HG03354 (cell line): Measurements from ENCODE around the gene DIPK1A.

Experiments used
- ATAC-seq: cut with Tn5 transposase; IDR thresholded peaks from one replicate; pipeline ENCODE4 v1.9.1; 2021; ENCODE audit warnings: mild to moderate bottlenecking; ENCODE audit not compliant: unreplicated experiment, poor library complexity, severe bottlenecking

The DIPK1A gene

DNA sequence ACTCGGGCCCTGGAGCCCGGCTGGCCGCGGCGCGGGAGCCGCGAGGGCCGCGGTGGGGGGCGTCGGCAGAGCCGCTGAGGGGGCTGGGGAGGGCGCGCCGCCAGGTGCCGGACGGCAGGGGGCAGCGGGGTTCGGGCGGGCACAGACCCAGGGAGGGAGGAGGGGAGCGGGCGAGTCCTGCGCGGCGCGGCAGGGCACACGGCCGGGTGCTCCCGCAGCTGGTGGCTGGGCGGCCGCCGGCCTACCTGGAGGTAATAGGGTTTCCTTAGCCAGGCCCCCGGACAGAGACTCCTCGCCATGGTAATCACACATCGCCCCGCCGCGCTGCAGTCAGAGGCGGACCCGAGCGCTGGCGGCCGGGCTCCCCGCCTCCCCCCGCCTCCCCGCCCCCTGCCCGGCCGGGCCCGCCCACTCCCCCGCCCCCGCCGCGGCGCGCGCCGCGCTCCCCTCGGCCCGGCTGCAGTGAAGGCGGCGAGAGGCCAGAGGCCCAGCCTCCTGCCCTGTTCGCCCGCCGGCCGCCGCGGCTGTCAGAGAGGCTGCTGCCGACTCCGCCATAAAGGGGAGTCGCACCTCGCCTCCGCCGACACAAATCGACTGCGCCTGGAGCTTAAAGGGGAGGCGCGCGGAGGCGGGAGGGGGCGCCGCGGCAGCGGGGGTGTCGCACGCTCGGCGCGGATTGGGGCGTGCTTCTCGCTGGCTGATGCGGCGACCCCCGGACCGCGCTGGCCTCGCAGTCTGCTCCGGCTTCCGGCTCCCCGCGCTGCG, at the start of gene DIPK1A:
Gene DIPK1A, minus strand, starts transcription at position 332 of the 765 bp plus-strand sequence. Its CDS starts 33 bp downstream, at position 299.
- ATAC-seq: peak; percentile 53

DNA sequence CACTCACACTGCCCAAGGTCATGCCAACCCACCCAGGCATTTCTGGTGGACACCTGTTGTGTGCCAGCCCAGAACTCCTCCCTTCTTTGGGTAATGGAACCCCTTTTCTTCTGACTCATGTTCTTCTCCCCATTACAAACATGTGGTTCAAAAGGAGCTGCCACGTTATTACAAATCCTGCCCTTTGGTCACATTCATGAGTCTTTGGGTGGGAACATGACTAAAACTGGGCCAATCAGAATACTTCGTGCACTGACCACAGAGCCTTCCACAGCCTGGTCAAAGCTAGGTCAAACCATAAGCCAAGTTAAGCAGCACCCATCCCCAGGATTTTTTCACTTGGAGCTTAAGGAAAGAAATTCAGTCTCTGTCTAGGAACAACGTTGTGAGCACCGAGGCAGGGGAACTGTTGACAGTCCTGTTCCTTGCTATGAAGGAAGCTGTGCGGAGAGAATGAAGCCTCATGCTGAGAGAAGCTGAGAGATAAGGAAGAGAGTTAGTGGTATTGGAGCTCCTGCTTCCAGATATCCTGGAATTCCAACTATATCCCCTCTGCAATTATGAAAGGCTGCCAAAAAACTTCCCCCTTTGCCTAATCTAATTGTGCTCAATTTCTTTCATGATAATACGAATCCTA, 46.8 kb upstream of the DIPK1A start:
- ATAC-seq: no peak

DNA sequence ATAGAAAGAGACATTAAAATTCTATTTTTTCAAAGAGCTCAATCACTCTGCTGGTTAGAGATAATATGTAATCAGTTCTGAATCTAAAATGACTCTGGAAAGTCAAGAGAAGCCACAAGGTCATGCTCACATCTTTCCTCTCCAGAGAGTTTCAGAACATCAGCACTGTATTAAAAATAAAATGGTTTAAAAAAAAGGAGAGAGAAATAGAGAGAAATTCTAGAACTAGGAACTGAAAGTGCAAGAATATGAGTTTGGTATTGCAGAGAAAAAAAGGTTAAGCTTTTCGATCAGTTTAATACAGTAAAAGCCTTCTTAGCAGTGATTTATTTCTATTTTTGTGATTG, 44.0 kb upstream of the DIPK1A start:
- no peak for ATAC-seq

DNA sequence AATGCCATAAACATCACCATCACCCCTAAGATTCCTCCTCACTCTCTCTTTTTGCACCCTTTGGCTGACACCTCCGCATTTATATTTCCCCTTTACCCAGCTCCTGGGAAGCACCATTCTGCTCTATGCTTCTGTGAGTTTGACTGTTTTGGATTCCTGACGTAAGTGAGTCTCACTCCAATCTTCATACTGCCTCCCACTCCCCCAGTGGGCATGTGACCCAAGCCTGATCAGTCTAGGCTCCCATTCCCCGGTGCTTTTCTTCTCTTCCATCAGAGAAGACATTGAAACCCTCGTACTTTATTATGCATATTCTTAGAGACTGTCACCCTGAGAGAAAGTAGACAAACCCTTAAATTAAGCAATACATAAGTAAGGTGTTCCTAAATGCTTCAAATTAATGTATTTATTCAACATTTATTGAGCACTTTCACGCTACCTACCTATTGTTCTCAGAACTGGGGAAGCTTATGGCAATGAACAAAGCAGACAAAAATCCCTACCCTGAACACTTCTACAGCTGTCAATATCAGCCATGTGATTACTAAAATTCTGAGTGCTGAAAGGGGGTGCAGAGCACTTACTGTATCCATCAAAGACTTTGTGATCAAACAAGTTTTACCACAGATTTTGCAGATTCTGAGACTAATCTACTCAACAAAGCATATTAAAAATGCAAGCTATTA, 43.4 kb upstream of the DIPK1A start:
- ATAC-seq: no peak

DNA sequence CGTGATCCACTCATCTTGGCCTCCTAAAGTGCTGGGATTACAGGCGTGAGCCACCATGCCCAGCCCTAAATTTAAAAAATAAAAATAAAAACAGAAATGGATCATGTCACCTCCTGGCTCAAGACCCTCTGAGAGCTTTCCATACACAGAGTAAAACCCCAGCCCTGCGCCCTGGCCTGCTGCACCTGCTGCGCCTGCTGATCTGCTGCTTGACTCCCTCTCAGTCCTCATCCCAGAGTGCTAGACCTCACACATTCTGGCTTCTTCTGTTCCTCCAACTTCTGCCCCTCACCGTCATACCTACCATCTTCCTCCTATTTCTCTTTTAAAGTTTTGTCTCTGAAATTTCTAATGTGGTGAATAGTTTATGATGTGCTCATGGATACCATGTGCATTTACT, 42.7 kb upstream of the DIPK1A start:
- no peak for ATAC-seq

DNA sequence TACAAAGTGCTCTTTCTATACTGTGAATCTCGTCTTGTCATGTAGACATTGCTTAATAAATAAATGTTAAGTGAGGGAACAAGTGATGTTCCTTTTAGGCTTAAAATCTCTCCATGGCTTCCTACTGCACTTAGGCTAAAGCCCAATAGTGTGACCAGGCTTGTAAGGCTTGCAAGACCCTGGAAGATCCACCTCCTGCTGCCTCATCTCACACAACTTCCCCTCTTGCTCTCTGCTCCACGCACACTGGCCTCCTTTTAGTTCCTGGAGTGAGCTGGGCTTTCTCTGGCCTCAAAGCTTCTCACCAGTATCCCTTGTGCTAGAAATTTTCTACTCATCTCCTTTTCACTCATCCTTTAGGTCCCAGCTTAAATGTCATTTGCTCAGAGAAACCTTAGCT, 41.5 kb upstream of the DIPK1A start:
- ATAC-seq: no peak

DNA sequence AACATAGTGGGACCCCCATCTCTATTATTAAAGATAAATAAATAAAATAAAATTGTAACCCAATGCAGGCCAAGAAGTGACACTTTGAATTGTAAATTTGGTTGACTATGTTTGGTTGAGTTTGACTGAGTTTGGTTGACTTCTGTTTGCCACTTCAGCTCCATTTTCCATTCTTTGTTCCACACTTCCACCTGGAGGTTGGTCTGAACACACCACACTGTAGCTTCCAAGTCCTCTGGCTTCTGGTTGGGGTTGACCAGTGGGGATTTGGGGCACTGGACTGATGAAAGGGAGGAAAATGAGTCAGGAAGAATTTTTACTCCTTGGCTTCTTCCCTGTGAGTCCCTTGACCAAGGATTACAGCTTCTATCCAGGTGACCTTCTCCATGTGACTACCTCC, 40.6 kb upstream of the DIPK1A start:
- ATAC-seq: no peak

DNA sequence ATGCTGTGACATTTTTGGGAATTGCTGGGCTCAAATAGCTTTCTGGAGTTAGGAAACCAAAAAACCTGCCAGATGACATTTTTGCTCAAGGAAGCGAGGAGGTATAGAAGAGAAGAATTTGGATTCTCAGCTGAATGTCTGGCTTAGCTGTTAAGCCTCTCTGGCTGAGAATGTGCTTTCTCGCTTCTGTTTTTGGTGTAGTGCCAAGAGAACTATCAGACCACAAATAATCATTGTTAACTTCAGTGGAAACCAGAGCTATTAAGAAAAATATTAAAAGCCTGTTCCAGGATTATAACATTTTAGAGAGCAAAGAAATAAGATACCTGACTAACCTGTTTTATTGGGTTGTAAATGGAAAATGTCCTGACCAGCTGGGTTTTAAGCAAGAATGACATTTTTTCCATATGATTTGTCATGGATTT, 39.5 kb upstream of the DIPK1A start:
- no peak for ATAC-seq

DNA sequence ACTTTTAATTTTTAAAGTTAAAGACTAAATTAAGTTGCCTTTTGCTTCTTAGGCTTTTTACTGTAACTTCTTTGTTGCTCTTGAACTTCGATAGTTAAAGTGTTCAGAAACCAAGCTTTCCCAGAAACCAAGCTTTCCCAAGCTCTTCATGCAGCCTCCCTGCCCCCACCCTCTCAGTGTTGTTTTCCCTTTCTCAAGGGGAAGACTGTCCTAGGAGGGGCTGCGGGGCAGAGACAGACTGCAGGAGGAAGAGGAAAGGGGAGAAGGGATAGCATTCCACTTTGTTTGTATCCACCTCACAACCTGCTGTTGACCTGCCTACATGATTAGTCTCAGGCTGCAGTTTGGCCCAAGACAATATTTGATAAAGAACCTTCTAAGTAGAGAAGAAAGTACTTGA, 39.0 kb upstream of the DIPK1A start:
- ATAC-seq: no peak

DNA sequence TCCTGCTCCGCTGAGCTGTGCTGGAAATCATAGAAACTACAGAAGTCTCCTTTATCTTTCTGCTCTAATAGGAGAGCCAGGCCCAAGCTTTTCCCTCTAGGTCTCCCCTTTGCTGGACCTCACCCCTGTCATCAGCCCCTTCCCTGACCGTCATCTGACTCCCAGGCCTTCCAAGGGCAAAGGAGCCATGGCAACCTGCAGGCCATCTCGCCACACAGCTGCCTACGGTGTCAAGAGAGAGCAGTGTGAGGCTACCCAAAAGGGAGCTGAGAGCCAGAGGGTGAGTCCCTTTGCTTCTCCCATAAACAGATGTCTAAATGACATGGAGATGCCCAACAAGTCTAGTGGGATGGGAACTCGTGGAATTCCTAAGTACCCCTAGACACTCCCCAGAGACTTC, 37.6 kb upstream of the DIPK1A start:
- no peak for ATAC-seq

DNA sequence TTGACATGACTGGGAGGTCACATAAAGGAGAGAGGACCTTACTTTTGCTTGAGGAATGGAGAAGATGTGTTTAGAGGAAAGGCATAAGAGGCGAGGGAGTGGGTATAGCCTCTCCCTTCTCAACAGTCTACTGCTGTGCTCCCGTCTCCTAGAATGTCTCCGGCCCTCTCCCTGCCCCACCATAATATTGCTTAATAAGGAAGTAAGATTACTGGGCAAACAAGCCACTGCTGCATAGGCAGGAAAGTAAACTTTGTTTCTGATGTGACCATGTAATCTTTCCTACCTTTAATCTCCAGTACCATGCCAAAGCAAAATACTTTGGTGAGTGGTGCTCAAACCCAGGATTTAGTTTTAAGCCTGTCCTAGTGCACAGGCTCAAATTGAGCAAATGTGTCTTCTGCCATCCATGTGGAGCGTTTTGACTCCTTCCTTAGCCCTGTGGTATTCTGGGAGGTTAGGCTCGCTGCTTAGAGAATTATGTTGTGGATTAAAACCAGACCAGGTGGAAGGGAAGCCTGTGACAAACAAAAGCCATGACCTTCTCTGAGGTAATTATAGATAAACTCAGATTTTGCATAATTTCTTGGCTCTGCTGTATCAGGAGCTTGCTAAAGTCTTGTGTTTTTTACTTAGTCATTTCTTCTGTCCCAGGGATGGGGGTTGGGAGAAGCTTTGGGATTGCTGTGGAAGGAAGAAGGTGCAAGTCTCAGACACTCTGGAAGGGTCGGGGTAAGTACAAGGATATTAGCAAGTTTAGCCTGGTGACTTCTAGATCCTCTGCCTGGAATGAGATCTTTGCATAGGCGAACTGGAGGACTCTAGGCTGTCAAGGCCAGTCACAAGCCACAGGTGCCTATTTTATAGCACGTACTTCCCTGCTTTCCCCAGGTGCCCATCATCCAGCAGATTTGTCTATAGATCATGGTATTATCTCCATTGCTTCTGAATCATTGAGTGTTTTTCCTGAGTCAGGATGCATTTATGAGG, 34.5 kb upstream of the DIPK1A start:
- no peak for ATAC-seq

DNA sequence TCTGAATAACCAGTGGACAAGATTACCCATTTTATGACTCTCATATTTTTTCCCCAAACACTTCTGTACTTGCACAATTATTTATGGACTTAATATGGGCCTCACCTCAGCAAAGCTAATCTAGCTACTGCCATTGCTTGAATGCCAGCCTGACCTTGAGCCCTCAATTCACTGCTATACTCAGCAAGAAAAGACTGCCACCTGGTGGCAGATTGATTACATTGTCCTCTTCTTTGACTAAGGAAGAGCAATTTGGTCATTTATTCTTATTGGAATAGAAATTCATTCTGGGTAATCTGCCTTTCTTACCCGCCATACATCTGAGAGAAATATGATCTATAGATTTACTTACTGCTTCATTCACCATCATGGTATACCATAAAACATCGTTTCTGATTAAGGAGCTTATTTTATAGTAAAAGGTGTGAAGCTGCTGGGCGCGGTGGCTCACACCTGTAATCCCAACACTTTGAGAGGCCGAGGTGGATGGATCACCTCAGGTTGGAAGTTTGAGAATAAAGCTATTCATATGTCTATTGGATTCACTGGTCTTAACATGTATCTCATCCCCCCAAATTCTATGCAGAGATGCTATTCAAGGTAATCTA, 32.9 kb upstream of the DIPK1A start:
- ATAC-seq: peak; percentile 88

DNA sequence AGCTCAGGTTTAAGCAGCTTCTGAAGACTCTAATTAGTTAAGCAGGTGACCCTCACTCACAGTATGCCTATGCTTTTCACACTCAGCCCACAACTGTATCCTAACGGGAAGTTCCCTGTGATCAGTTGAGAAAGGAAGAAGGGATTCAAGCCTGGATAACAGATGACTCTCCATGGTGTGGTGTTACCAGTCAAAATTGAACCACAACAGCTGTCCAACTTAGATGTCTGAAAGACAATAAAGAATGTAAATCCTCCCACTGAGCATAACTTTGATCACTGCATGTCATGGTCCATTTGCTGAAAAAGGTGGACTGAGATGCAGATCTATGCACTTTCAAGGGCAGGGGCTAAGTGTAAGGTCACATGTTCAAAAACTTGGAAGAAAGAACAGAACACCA, 32.3 kb upstream of the DIPK1A start:
- ATAC-seq: no peak

DNA sequence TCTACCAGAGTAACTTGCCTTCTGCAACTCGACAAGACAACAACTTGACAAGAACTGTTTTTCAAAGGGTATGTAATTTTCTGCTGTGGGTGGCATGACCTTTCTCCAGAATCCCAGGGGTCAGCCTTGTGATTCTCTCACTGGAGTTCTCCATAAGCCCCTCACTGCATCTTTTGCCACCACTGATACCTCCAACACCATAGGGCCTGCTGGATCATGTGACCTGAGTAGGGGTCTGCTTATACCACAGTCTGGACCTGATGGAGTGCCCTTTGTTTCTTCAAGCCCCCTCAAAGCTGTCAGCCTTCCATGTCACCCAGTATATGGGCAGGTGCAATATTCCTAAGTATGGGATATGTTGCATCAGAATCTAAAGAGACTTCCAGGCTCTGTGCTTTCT, 31.6 kb upstream of the DIPK1A start:
- no peak for ATAC-seq

DNA sequence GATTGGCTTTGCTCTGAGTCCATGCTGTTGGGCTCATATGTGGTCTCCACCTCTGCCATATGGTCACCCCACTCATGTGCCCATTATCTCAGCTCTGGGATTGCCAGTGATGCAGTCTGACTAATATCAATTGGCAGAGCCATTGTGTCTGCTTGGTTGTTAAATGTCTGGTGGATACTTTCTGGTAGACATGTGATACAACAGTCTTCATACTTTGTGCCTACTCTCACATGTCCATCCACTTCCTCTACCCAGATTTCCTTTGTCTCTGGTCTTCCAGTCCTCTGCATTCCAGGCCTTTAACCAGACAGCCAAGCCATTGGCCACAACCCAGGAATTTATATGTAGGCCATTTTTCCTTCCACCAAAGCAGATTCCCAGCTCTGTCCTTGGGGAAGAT, 30.8 kb upstream of the DIPK1A start:
- no peak for ATAC-seq

DNA sequence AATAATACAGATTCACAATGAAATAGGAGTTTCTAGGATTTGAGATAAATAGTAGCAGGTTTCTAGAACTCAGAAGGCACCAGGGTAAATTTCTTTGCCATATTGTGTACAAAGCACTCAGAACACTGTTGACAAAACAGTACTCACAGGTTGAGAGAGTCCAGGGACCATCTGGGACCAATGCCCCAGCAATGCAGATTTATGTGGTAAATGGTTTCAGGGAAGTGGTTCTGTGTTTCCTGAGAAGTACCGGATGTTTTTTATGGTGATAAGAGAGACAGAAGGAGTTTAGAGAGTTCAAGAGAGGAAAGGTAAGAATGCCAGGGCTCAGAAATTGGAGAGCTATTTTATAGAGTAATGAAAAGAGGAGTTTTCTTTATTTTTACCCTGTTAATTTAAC, 29.6 kb upstream of the DIPK1A start:
- ATAC-seq: no peak

DNA sequence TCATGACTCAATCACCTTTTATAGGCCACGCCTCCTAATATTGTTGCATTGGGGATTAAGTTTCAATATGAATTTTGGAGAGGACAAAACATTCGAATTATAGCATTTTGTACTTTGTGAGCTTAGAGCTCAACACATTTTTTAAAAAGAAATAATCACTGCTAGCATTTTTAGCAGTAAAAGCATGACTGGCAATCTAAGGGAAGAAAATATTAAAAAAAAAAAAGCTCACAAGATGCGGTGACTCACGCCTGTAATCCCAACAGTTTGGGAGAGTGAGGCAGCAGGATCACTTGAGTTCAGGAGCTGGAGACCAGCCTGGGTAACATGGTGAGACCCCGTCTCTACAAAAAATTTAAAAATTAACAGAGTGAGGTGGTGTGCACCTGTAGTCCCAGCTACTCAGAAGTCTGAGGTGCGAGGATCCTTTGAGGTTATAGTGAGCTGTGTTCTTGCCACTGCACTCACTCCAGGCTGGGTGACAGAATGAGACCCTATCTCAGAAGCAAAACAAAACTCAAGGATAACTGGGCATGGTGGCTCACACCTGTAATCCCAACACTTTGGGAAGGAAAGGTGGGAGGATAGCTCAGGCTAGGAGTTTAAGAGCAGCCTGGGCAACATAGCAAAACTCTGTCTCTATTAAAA, 28.8 kb upstream of the DIPK1A start:
- ATAC-seq: no peak

DNA sequence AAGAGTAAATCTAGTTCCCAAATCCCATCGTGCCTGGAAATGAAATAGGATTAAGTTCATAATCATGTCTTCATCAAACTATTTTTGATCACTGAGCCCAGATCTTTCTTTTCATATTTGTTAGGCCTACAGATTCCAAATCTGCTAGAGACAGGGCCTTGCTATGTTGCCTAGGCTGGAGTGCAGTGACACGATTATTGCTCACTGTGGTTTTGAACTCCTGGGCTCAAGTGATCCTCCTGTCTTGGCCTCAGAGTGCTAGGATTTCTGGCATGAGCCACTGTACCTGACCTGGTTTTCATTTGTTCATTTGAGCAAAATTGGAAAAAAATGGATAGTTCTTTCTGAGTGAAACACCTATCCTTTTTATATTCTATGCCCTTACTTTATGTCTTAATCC, 28.0 kb upstream of the DIPK1A start:
- ATAC-seq: no peak

DNA sequence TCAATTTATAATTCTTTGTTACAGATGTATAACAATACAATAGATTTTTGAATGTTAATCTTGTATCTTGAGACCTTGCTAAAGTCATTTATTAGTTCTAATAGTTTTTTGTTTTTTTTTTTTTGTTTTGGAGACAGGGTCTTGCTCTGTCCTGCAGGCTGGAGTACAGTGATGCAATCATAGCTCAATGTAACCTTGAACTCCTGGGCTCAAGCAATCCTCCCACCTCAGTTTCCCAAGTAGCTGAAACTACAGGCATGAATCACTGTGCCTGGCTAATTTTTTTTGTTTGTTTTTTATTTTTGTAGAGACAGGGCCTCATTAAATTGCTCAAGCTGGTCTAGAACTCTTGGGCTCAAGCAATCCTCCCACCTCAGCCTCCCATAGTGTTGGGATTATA, 26.2 kb upstream of the DIPK1A start:
- no peak for ATAC-seq
